Endothelial cell (in vitro differentiated cells): ENCODE data around the gene MAFF. TPM values are rescaled to one million over a fixed set of nuclear protein-coding genes. Genes with fewer than 3 reads are reported as not detected.
"Not testable (repeated sequence)": the region's sequence is repeated elsewhere in the genome, so short reads cannot be mapped to it uniquely, and the experiment has no call there.

ENCODE experiments used
- DNase-seq: peaks from one replicate; pipeline ENCODE4 v3.0.0; 2021; ENCODE audit warnings: low spot score
- H3K27ac Mint-ChIP-seq: one replicate; pipeline ENCODE4 v1.8.0; 2021; ENCODE audit warnings: mixed read lengths, inconsistent platforms; ENCODE audit not compliant: unreplicated experiment
- H3K27me3 Mint-ChIP-seq: one replicate; pipeline ENCODE4 v1.8.0; 2021; ENCODE audit warnings: mild to moderate bottlenecking, moderate library complexity, mixed read lengths, inconsistent platforms; ENCODE audit not compliant: unreplicated experiment
- H3K36me3 Mint-ChIP-seq: one replicate; pipeline ENCODE4 v1.8.0; 2021; ENCODE audit warnings: mild to moderate bottlenecking, low read depth, mixed read lengths, inconsistent platforms; ENCODE audit not compliant: unreplicated experiment
- H3K4me1 Mint-ChIP-seq: one replicate; pipeline ENCODE4 v1.8.0; 2021; ENCODE audit warnings: mild to moderate bottlenecking, mixed read lengths, inconsistent platforms; ENCODE audit not compliant: unreplicated experiment
- H3K4me3 Mint-ChIP-seq: one replicate; pipeline ENCODE4 v1.8.0; 2021; ENCODE audit warnings: mild to moderate bottlenecking, mixed read lengths, inconsistent platforms; ENCODE audit not compliant: unreplicated experiment
- H3K9me3 Mint-ChIP-seq: one replicate; pipeline ENCODE4 v1.8.0; 2021; ENCODE audit warnings: mixed read lengths, inconsistent platforms; ENCODE audit not compliant: unreplicated experiment
- total RNA-seq: library from RNA; stranded (reverse); fragmentation: NEBNext Ultra II Directional; extraction: Animal tissue kit (Norgen Biotek cat#: 25700); gene quantifications from one replicate; pipeline ENCODE4 v1.2.1, GENCODE V29; 2021; ENCODE audit not compliant: unreplicated experiment
- TF ChIP-seq, protein P1 (sequence below): fragments of 200-600 bp; sonication (generic); IDR thresholded peaks from one replicate; pipeline ENCODE4 v1.5.0; 2021; ENCODE audit warnings: antibody characterized with exemption; ENCODE audit not compliant: unreplicated experiment

The MAFF gene
- total RNA-seq, 1 donor from 2014 or later, result 3.5 TPM

DNA sequence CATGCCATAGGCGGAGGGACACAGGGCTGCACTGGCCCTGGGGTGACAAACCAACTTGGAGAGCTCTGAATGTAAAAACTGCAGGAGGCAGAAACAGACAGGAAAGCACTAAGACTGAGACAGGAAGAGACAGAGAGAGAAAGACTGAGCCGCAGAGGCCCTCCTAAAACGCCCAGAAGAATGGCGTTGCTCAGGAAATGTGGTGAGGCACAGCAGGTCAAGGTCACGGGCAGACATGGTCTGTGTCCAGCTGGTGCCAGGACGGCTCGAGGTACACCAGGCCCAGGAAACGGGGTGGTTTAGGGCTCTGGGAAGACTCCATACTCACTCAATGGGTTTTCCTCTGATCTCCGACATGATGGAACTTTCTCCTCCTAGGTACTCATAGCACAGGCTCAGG lies 29.1 kb downstream of the MAFF start:
- no peak overlapping the region for H3K4me3 Mint-ChIP-seq
- peaks cover 7% of the 10 kb centered on the region for H3K27me3 Mint-ChIP-seq
- TF ChIP-seq, protein P1, sequence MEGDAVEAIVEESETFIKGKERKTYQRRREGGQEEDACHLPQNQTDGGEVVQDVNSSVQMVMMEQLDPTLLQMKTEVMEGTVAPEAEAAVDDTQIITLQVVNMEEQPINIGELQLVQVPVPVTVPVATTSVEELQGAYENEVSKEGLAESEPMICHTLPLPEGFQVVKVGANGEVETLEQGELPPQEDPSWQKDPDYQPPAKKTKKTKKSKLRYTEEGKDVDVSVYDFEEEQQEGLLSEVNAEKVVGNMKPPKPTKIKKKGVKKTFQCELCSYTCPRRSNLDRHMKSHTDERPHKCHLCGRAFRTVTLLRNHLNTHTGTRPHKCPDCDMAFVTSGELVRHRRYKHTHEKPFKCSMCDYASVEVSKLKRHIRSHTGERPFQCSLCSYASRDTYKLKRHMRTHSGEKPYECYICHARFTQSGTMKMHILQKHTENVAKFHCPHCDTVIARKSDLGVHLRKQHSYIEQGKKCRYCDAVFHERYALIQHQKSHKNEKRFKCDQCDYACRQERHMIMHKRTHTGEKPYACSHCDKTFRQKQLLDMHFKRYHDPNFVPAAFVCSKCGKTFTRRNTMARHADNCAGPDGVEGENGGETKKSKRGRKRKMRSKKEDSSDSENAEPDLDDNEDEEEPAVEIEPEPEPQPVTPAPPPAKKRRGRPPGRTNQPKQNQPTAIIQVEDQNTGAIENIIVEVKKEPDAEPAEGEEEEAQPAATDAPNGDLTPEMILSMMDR, result no peak
- H3K4me1 Mint-ChIP-seq, result peaks cover 23% of the 10 kb centered on the region
- peak overlapping the region; percentile 82 for H3K27ac Mint-ChIP-seq
- H3K9me3 Mint-ChIP-seq, result no peaks in the 10 kb centered on the region
- DNase-seq, result no peak
- H3K36me3 Mint-ChIP-seq, result peaks cover 27% of the 10 kb centered on the region

GRCh38 chr22:38232196-38232595 lies 30.4 kb downstream of the MAFF start:
- H3K9me3 Mint-ChIP-seq, result no peaks in the 10 kb centered on the region
- peaks cover 32% of the 10 kb centered on the region for H3K36me3 Mint-ChIP-seq
- no peak overlapping the region for H3K27ac Mint-ChIP-seq
- DNase-seq, result no peak
- TF ChIP-seq, protein P1, result no peak
- no peak overlapping the region for H3K4me3 Mint-ChIP-seq
- peaks cover 26% of the 10 kb centered on the region for H3K4me1 Mint-ChIP-seq
- peaks cover 4% of the 10 kb centered on the region for H3K27me3 Mint-ChIP-seq

GRCh38 chr22:38233427-38233826 lies 31.6 kb downstream of the MAFF start:
- H3K27ac Mint-ChIP-seq, result no peak overlapping the region
- H3K27me3 Mint-ChIP-seq, result peaks cover 5% of the 10 kb centered on the region
- H3K4me3 Mint-ChIP-seq, result no peak overlapping the region
- H3K9me3 Mint-ChIP-seq, result no peaks in the 10 kb centered on the region
- TF ChIP-seq, protein P1, result no peak
- peaks cover 26% of the 10 kb centered on the region for H3K4me1 Mint-ChIP-seq
- DNase-seq, result no peak
- H3K36me3 Mint-ChIP-seq, result peaks cover 28% of the 10 kb centered on the region

DNA sequence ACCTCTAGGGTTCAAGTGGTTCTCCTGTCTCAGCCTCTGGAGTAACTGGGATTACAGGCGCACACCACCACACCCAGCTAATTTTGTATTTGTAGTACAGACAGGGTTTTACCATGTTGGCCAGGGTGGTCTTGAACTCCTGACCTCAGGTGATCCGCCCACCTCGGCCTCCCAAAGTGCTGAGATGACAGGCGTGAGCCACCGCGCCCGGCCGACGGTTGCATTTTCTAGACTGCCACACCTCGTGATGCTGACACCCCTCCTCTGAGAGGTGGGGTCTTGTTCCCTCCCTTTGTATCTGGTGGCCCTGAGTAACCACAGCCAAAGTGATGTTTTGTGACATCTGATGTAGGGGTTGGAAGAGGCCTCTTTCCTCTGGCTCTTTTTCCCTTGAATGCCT lies 32.1 kb downstream of the MAFF start:
- H3K27me3 Mint-ChIP-seq, DNase-seq, H3K27ac Mint-ChIP-seq, H3K4me3 Mint-ChIP-seq, H3K9me3 Mint-ChIP-seq: not testable (repeated sequence)
- H3K36me3 Mint-ChIP-seq, result peaks cover 24% of the 10 kb centered on the region
- peaks cover 22% of the 10 kb centered on the region for H3K4me1 Mint-ChIP-seq

GRCh38 chr22:38235240-38235850 lies 33.6 kb downstream of the MAFF start:
- TF ChIP-seq, protein P1, result no peak
- Mint-ChIP-seq H3K27ac (no peak overlapping the region), H3K4me3 (no peak overlapping the region), H3K36me3 (peaks cover 24% of the 10 kb centered on the region), H3K4me1 (peaks cover 16% of the 10 kb centered on the region), H3K27me3 (peaks cover 5% of the 10 kb centered on the region), H3K9me3 (no peaks in the 10 kb centered on the region)
- no peak for DNase-seq
